ENCODE data around the gene APBA2.

The APBA2 gene

GRCh38 chr15:28897861-28898585 lies 12.2 kb downstream of the APBA2 start:
- H3K27ac ChIP-seq: no peak overlapping the region
- TF ChIP-seq CTCF (conservative IDR thresholded peaks at IDR 0.05) (no peak), ZFX (IDR thresholded peaks at IDR 0.05) (no peak)

- H3K27ac ChIP-seq: no peak overlapping the region
- no peak for TF ChIP-seq CTCF (conservative IDR thresholded peaks at IDR 0.05)
- no peak for TF ChIP-seq ZFX (IDR thresholded peaks at IDR 0.05)
Observed at GRCh38 chr15:28899061-28899738, 13.4 kb downstream of the APBA2 start.

- no peak overlapping the region for H3K27ac ChIP-seq
- TF ChIP-seq CTCF (conservative IDR thresholded peaks at IDR 0.05) (no peak), ZFX (IDR thresholded peaks at IDR 0.05) (no peak)
Observed at GRCh38 chr15:28900041-28900891, 14.5 kb downstream of the APBA2 start.

- TF ChIP-seq CTCF (conservative IDR thresholded peaks at IDR 0.05) (no peak), ZFX (IDR thresholded peaks at IDR 0.05) (no peak)
- no peak overlapping the region for H3K27ac ChIP-seq
Observed at GRCh38 chr15:28900892-28901586, 15.3 kb downstream of the APBA2 start.

- H3K27ac ChIP-seq: no peak overlapping the region
- TF ChIP-seq CTCF (conservative IDR thresholded peaks at IDR 0.05) (no peak), ZFX (IDR thresholded peaks at IDR 0.05) (no peak)
Observed at GRCh38 chr15:28901587-28901980, 15.8 kb downstream of the APBA2 start.

GRCh38 chr15:28901987-28902745 lies 16.4 kb downstream of the APBA2 start:
- no peak overlapping the region for H3K27ac ChIP-seq
- TF ChIP-seq CTCF (conservative IDR thresholded peaks at IDR 0.05) (no peak), ZFX (IDR thresholded peaks at IDR 0.05) (no peak)

All from C4-2B (cell line).